Fibroblast of peridontal ligament (primary cell): ENCODE measurements around the gene CTNS.
"Not testable (repeated sequence)": the region's sequence is repeated elsewhere in the genome, so short reads cannot be mapped to it uniquely, and the experiment has no call there.

ENCODE experiments used
- DNase-seq: peaks from one replicate; pipeline ENCODE4 v3.0.0-alpha.2; 2010; ENCODE audit errors: extremely low read depth

CTNS gene

GRCh38 chr17:3685174-3685573, 48.6 kb downstream of the CTNS start:
- DNase-seq, result no peak

GRCh38 chr17:3688027-3688553, 51.5 kb downstream of the CTNS start:
- DNase-seq, result no peak

DNA sequence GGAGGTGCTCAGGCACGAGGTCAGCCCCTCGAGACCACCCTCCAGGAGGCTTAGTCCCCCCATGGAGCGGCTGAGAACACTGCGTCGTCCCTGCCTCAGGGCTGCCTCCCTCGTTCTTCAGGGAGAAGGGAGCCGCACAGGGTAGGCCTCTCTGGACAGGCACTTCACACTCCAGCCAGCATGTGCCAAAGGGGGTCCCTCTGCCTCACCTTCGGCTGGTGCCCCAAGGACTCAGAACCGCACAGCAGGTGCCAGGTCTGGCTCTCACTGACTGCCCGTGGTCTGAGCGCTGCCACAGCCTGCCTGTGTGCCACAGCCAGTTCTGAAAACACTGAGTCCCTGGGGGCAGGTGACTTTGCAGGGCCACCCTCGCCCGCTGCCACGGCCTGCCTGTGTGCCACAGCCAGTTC, 52.3 kb downstream of the CTNS start:
- DNase-seq, result no peak

- no peak for DNase-seq
Measured at GRCh38 chr17:3689262-3690093, 52.9 kb downstream of the CTNS start.

GRCh38 chr17:3690094-3690715, 53.6 kb downstream of the CTNS start:
- no peak for DNase-seq

DNA sequence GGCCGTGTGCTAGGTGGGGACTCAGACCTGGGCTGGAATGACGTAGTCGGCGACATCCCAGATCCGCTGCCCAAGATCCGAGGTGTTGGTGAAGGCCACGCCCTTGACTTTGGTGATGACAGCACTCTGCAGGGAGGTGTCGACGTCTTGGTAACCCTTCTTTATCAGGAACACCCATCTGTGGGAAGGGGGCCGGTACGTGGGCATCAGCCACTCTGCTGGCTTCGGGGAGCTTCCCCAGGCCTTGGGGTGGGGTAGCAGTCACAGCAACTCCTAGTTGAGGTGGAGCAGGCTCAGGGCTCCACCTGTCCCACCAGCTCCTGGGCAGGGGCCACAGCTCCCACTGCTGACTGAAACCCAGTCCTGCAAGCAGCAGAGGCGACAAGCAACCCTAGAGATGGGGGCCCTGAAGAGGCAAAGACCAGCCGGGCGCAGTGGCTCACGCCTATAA, 55.1 kb downstream of the CTNS start:
- DNase-seq, result no peak

DNA sequence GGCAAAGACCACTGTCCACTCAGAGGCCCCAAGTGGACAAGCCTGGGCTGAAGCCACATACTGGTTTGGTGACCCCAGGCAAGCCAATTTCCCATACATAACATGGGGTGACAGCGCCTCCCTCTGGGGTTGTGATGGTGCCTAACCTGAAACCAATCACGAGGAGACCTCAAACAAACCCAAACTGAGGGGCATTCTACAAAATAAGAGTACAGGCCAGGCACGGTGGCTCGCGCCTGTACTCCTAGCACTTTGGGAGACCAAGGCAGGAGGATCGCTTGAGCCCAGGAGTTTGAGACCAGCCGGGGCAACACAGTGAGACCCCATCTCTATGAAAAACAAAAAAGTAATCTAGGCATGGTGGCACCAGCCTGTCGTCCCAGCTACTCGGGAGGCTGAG, 55.8 kb downstream of the CTNS start:
- no peak for DNase-seq

- DNase-seq, result no peak
Measured at GRCh38 chr17:3693141-3693540, 56.6 kb downstream of the CTNS start.

- no peak for DNase-seq
Measured at GRCh38 chr17:3693829-3694231, 57.3 kb downstream of the CTNS start.

DNA sequence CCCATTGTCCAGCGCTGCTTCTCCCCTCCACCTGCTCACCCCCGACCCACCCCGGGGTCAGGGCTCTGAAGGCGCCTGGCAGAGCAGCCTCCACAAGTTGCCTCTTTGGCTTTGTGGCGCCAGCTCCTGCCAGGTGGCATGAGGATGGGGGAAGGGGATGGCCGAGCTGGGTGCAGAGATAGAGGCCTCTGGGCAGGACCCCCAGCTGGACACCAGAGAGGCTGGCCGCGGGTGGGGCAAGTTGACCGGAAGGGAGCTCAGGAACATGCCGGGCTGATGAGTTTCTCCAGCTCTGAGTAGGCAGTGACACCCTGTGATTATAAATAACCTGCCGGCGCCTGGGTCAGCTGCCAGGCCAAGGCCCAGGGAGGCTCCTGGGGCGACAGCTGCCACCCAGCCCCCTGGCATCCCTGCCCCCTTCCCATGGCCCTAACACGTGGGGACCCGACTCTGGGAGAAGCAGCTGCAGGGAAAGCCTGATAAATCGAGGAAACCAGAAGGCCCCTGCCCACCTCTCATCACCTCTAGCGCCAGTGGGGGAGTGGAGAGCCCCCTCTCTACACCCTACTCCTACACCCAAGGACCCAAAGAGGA, 58.7 kb downstream of the CTNS start:
- DNase-seq, result no peak

- no peak for DNase-seq
Measured at GRCh38 chr17:3695723-3696411, 59.3 kb downstream of the CTNS start, which contains the start of gene P2RX5. TSS of gene P2RX5 (minus strand) at chr17:3696155. CDS start at chr17:3696005, 150 bp downstream.

DNA sequence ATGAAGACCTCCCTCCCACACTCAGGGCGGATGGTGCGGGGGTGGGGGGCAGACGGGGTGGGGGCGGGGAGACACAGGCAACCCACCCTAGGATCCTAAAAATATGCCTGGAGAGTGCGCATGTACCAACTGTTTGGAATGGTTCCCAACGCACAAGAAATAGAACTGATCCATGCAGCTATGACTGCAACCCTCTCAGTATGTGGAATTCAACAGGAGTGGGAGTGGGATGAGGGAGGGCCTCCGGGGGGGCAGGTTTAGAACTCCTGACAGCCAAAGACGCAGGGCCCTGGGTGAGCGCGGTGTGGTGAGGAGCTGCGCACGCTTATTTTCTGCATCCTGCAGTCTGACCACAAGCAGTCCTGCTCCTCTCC, 60.5 kb downstream of the CTNS start:
- no peak for DNase-seq

DNA sequence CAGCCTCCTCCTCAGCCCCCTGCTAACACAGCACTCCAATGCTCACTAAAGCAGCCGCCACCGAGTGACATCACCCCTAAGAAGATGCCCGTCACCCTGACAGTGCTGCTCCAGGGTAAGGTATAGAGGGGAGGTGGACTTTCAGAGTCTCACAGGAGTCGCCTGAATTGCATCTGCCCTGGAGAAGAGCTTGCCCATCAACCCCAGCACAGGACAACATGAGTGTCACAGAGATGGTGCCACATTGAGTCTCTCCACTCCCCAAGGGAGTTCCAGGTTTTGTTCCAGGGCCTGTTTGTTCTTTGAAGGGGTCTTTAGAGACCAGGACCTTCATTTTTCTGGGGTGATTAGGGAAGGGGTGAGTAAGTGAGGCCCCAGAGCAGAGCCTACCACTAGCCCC, 61.6 kb downstream of the CTNS start:
- DNase-seq, result no peak

DNA sequence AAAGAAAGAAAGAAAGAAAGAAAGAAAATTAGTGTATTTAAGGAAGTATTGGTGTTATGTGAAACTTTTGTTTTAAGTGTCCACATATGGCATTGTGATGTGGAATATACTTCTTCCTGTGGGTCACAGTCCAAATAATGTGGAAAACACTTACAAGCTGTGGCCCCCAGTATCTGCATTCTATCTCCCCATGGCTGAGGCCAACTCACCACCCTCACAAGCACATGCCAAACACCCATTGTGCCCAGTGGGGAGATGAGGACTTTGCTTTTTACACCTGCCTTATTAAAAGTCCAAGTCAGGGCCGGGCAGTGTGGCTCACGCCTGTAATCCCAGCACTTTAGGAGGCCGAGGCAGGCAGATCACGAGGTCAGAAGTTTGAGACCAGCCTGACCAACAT, 63.4 kb downstream of the CTNS start:
- no peak for DNase-seq

DNA sequence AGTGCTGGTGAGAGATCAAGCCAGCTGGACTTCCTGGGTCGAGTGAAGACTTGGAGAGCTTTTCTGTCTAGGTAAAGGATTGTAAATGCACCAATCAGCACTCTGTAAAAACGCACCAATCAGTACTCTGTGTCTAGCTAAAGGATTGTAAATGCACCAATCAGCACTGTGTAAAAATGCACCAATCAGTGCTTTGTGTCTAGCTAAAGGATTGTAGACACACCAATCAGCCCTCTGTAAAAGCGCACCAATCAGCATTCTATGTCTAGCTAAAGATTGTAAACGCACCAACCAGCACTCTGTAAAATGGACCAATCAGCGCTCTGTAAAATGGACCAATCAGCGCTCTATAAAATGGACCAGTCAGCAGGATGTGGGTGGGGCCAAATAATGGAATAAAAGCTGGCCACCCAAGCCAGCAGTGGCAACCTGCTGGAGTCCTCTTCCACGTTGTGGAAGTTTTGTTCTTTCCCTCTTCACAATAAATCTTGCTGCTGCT, 65.5 kb downstream of the CTNS start:
- DNase-seq, result not testable (repeated sequence)

DNA sequence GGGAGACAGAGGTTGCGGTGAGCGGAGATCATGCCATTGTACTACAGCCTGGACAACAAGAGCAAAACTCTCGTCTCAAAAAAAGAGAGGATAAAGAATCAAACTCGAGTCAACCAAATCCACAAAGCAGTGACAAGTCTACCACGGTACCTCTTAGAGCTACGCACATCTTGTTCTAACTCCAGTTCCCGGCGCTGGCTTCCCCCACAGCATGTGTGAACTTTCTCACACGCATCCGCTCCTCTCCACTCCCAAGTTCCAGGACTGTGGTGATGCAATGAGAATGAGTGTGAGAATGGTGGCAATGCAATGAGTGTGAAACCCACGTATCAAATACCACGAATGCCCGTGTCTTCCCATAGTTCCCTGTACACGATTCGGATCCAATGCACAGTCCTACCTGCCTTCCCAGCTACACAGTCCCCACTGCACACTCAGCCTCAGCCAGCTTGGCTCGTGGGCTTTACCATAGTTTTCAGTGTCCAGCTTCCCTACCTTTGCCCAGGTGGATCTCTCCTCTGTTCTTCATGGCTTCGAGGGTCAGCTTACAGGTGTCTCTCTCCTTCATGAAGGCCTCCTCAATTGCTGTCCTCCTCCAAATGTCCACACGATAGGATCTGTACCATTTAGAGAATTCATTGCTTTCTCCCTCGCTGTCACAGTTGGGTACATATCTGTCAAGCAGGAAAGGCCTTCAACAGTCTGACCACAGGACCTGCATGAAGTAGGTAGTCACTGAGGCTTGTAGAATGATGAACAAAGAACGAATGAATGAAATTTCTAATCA, 68.6 kb downstream of the CTNS start:
- no peak for DNase-seq

DNA sequence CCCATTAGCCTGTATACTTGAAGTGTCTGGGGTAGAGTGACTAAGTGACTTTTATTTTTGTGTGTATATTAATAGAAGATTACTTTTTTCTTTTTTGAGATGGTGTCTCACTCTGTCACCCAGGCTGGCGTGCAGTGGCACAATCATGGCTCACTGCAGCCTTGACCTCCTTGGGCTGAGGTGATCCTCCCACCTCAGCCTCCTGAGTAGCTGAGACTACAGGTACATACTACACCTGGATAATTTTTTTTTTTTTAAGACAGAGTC, 69.1 kb downstream of the CTNS start:
- not testable (repeated sequence) for DNase-seq

- no peak for DNase-seq
Measured at GRCh38 chr17:3708366-3708765, 71.8 kb downstream of the CTNS start.

DNA sequence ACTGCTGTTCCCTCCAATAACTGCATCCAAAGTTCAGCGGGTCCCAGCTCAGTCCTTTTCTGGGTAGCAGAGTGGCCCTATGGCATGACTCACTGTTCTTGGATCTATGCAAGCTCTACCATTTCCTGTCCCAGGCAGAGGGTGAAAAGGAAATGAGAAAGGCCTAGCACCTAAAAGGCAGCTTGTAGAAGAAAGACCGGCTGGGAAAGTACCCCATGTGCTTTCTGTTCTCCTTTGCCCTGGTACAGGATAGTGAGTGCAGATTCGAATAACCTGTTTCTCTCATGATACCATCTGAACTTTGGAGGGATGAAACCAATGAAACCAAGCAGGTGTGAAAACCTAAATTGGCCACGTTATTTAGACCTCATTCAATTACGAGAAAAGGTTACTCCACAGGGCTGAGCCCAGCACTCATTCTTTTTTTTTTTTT, 74.4 kb downstream of the CTNS start:
- DNase-seq, result no peak
